ENCODE results near the gene MMP13.
"Not testable (repeated sequence)": the region's sequence is repeated elsewhere in the genome, so short reads cannot be mapped to it uniquely, and the experiment has no call there.

The MMP13 gene

DNA sequence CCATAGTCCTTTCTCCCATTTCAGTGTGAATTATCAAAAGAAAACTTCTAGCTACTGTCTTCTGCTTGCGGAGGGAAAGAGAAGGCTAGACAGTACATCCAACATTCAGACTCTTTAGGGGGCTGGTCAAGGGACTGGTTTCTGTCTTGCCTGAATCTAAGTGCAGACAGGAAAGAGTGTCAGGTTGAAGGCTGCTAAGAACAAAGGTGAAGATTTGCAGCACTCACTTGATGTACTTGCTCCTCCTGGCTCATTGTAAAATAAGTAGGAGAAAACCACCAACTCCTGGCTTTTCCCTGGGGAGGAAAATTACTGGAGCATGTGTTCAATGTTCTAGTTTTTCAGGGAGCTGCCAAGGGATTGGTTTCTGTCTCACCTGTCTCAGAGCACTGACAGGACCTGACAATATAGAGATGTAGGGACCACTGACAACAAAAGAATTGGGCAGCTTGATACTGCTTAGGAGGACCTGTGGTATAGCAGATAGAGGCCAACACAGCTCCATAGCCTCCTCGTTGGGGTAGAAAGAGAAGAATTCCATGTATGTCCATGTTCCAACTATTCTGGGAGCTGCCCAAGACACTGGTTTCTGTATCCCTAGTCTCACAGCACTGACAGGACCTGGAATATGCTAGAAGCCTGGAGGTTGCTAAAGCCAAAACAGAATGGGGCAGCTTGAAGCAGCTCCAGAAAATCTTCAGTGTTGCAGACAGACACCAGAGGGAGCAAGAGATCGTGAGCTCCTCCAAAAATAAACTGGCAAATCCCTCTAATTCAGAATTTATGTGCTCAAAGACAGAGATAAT lies 41.1 kb downstream of the MMP13 start:
- ChIA-PET CTCF (interaction anchor here (0.6 to 1.8 kb wide), 17 partner anchors 9 to 184 kb away, joined by 3 to 10 read pairs (median 4); partner anchors contain the start of gene MMP13), POLR2A (ENCODE audit: low non-redundant PET) (no interaction called here)
- peak; percentile 42 for DNase-seq (ENCODE audit: low spot score)
- no peak overlapping the region for H3K27ac ChIP-seq
- TF ChIP-seq, protein P1, sequence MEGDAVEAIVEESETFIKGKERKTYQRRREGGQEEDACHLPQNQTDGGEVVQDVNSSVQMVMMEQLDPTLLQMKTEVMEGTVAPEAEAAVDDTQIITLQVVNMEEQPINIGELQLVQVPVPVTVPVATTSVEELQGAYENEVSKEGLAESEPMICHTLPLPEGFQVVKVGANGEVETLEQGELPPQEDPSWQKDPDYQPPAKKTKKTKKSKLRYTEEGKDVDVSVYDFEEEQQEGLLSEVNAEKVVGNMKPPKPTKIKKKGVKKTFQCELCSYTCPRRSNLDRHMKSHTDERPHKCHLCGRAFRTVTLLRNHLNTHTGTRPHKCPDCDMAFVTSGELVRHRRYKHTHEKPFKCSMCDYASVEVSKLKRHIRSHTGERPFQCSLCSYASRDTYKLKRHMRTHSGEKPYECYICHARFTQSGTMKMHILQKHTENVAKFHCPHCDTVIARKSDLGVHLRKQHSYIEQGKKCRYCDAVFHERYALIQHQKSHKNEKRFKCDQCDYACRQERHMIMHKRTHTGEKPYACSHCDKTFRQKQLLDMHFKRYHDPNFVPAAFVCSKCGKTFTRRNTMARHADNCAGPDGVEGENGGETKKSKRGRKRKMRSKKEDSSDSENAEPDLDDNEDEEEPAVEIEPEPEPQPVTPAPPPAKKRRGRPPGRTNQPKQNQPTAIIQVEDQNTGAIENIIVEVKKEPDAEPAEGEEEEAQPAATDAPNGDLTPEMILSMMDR (conservative IDR thresholded peaks at IDR 0.05; ENCODE audit: low read depth): peak; percentile 63

- no peak overlapping the region; the same call in 1 of the 2 replicates for H3K27ac ChIP-seq
- peak; percentile 48 for DNase-seq (ENCODE audit: low spot score)
- POLR2A ChIA-PET (ENCODE audit: low non-redundant PET): no interaction called here
- TF ChIP-seq, protein P1 (conservative IDR thresholded peaks at IDR 0.05; ENCODE audit: low read depth): no peak
- CTCF ChIA-PET: interaction anchor here (0.6 kb wide), 3 partner anchors 9 to 1163 kb away, joined by 3 to 4 read pairs (median 3); no protein-coding TSS in a partner anchor
Observed at GRCh38 chr11:102912482-102912830, 43.1 kb downstream of the MMP13 start.

- CTCF ChIA-PET: interaction anchor here (0.6 kb wide), 2 partner anchors 8 to 1164 kb away, joined by 3 to 4 read pairs; no protein-coding TSS in a partner anchor
- peak overlapping the region; percentile 74 for H3K27ac ChIP-seq
- TF ChIP-seq, protein P1 (conservative IDR thresholded peaks at IDR 0.05; ENCODE audit: low read depth): no peak
- POLR2A ChIA-PET (ENCODE audit: low non-redundant PET): no interaction called here
- DNase-seq (ENCODE audit: low spot score): no peak
Observed at GRCh38 chr11:102911758-102912481, 43.6 kb downstream of the MMP13 start.

GRCh38 chr11:102905848-102906247 lies 49.7 kb downstream of the MMP13 start:
- H3K27ac ChIP-seq: peak overlapping the region; percentile 20; the same call in 1 of the 2 replicates
- DNase-seq (ENCODE audit: low spot score); POLR2A ChIA-PET (ENCODE audit: low non-redundant PET): not testable (repeated sequence)
- CTCF ChIA-PET: interaction anchor here (0.6 kb wide), 1 partner anchor 186 kb away, joined by 3 read pairs; the partner anchor contains the start of gene DCUN1D5

DNA sequence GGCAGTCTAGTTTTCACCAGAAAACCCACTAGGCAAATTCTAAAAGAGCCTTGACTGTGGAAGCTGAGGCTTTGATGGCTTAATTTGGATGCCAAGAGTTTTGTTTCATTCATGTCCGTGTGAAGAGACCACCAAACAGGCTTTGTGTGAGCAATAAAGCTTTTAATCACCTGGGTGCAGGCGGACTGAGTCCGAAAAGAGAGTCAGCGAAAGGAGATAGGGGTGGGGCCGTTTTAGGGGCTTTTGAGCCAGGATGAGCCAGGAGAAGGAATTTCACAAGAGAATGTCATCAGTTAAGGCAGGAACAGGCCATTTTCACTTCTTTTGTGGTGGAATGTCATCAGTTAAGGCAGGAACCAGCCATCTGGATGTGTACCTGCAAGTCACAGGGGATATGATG lies 51.6 kb downstream of the MMP13 start:
- H3K27ac ChIP-seq; POLR2A ChIA-PET (ENCODE audit: low non-redundant PET); DNase-seq (ENCODE audit: low spot score): not testable (repeated sequence)
- CTCF ChIA-PET: interaction anchor here (0.6 kb wide), 1 partner anchor 8 kb away, joined by 3 read pairs; no protein-coding TSS in a partner anchor

- CTCF ChIA-PET: interaction anchor here (0.7 kb wide), 1 partner anchor 24 kb away, joined by 3 read pairs; no protein-coding TSS in a partner anchor
- POLR2A ChIA-PET (ENCODE audit: low non-redundant PET): no interaction called here
- TF ChIP-seq, protein P1 (conservative IDR thresholded peaks at IDR 0.05; ENCODE audit: low read depth): no peak
- no peak overlapping the region for H3K27ac ChIP-seq
- DNase-seq (ENCODE audit: low spot score): peak; percentile 45
Observed at GRCh38 chr11:102900346-102900745, 55.2 kb downstream of the MMP13 start.
